Panc1 (cell line): ENCODE data around the gene NUTF2. TPM values are rescaled to one million over a fixed set of nuclear protein-coding genes. Genes with fewer than 3 reads are reported as not detected.

ENCODE experiments used
- ATAC-seq: fragments of 200-7000 bp; cut with Tn5 transposase; 2 replicates; pipeline ENCODE4 v1.9.1; 2020; ENCODE audit warnings: mild to moderate bottlenecking, moderate library complexity
- BruUV-seq: library from RNA; stranded (reverse); fragments of 400-500 nt; replicated peaks from 2 replicates; lab custom pipeline; 2021; lab: Mats Ljungman, UMichigan
- CTCF ChIA-PET: fragments of 300-600 bp; sonication (Branson Sonifier 250); formaldehyde crosslinking; loops from one replicate; lab custom pipeline; 2022; ENCODE audit warnings: antibody characterized with exemption; lab: Charles Lee
- POLR2A ChIA-PET: fragments of 300-600 bp; sonication (Branson Sonifier 250); formaldehyde crosslinking; loops from one replicate; lab custom pipeline; 2022; ENCODE audit warnings: antibody characterized with exemption; lab: Charles Lee
- DNase-seq: peaks from one replicate; pipeline ENCODE4 v3.0.0-alpha.2; 2010; ENCODE audit warnings: low read depth, low spot score
- H3K27ac ChIP-seq: 2 replicates; pipeline ENCODE4 v1.5.1; 2011; ENCODE audit warnings: mild to moderate bottlenecking, low read length, inconsistent platforms
- H3K27me3 ChIP-seq: fragments of 200-500 bp; sonication (Bioruptor generic); 2 replicates; pipeline ENCODE4 v1.6.0; 2014; ENCODE audit warnings: low read length, inconsistent platforms; ENCODE audit not compliant: control insufficient read depth, insufficient read depth
- H3K36me3 ChIP-seq: fragments of 200-500 bp; sonication (Bioruptor generic); 2 replicates; pipeline ENCODE4 v1.5.1; 2014; ENCODE audit warnings: inconsistent platforms, mild to moderate bottlenecking, low read length, moderate library complexity; ENCODE audit not compliant: control insufficient read depth, insufficient read depth
- H3K4me1 ChIP-seq: 2 replicates; pipeline ENCODE4 v1.5.1; 2011; ENCODE audit warnings: inconsistent platforms, mild to moderate bottlenecking, low read length, moderate library complexity; ENCODE audit not compliant: control insufficient read depth, insufficient read depth
- H3K4me3 ChIP-seq, 2 experiments: 2 replicates each; pipeline ENCODE4 v1.5.1; 2011 to 2012; ENCODE audit warnings: low read depth in 2 of 2, low read length in 2 of 2, mild to moderate bottlenecking in 2 of 2, inconsistent platforms in 1 of 2, moderate library complexity in 1 of 2
- H3K9me3 ChIP-seq: fragments of 200-500 bp; sonication (Bioruptor generic); 2 replicates; pipeline ENCODE4 v1.5.1; 2014; ENCODE audit warnings: low read depth, mild to moderate bottlenecking, inconsistent platforms, low read length, moderate library complexity; ENCODE audit not compliant: control insufficient read depth, insufficient read depth
- POLR2AphosphoS5 ChIP-seq: IDR thresholded peaks from 2 replicates; pipeline ENCODE4 v1.6.1; 2012; ENCODE audit warnings: mild to moderate bottlenecking, low read depth, low read length, moderate library complexity
- REST ChIP-seq, 2 experiments: IDR thresholded peaks; 2 replicates each; pipeline ENCODE4 v1.6.1; 2011 to 2012; ENCODE audit warnings: low read depth in 2 of 2, control low read depth in 1 of 2, low read length in 1 of 2, mild to moderate bottlenecking in 1 of 2, moderate library complexity in 1 of 2; ENCODE audit not compliant: insufficient read depth in 1 of 2
- SIN3A ChIP-seq: IDR thresholded peaks from 2 replicates; pipeline ENCODE4 v1.6.1; 2012; ENCODE audit warnings: low read depth, mild to moderate bottlenecking, low read length, moderate library complexity, borderline replicate concordance; ENCODE audit not compliant: insufficient read depth
- TCF7L2 ChIP-seq: IDR thresholded peaks from 2 replicates; pipeline ENCODE4 v1.6.1; 2011; ENCODE audit warnings: mild to moderate bottlenecking, low read depth, low read length, inconsistent platforms
- in situ Hi-C: cut with HindIII; loops from 2 replicates; pipeline ENCODE4 v1.10.0; 2016; ENCODE audit warnings: low sequenced_read_pairs, low pct_unique_long_range_greater_than_20kb
- intact Hi-C: fragments of 100-400 bp; cut with micrococcal nuclease; formaldehyde crosslinking; loops from one replicate; pipeline ENCODE4 v1.10.0; 2022; ENCODE audit not compliant: unreplicated experiment
- total RNA-seq: library from RNA; stranded (reverse); gene quantifications from one replicate; pipeline ENCODE4 v1.2.1, GENCODE V29; 2021; ENCODE audit not compliant: unreplicated experiment

NUTF2 gene
- total RNA-seq, 1 experiment from 2014 or later = 119 TPM

GRCh38 chr16:67842509-67843342, 4.0 kb upstream of the NUTF2 start:
- peak; percentile 42 for ATAC-seq
- intact Hi-C loops = no loop called here
- in situ Hi-C loops = no loop called here

GRCh38 chr16:67843343-67843765, 3.4 kb upstream of the NUTF2 start:
- no peaks in the 10 kb centered on the region for H3K9me3 ChIP-seq
- CTCF ChIA-PET = interaction anchor here (0.5 to 1.3 kb wide), 3 partner anchors 27 to 264 kb away, joined by 3 to 5 read pairs (median 3); no protein-coding TSS in a partner anchor
- H3K4me1 ChIP-seq = peaks cover 26% of the 10 kb centered on the region
- intact Hi-C loops (no loop called here), in situ Hi-C loops (no loop called here)
- DNase-seq (no peak), ATAC-seq (no peak)
- no peaks in the 10 kb centered on the region; the same call in none of the 2 replicates for H3K36me3 ChIP-seq
- H3K27me3 ChIP-seq = no peaks in the 10 kb centered on the region
- peak overlapping the region; percentile 54 for H3K27ac ChIP-seq
- BruUV-seq = no TSS peak
- peak overlapping the region; percentile 69 for H3K4me3 ChIP-seq
- POLR2A ChIA-PET = no interaction called here
- TF ChIP-seq TCF7L2 (0 out of 2 replicates have a peak, but pooled peaks have one; percentile 55), POLR2AphosphoS5 (no peak)

More at GRCh38 chr16:67842509-67843342, 4.0 kb upstream of the NUTF2 start:
- Histone ChIP-seq H3K4me1 (peaks cover 26% of the 10 kb centered on the region), H3K36me3 (no peaks in the 10 kb centered on the region; the same call in 1 of the 2 replicates), H3K27ac (peak overlapping the region; percentile 54), H3K4me3 (peak overlapping the region; percentile 69), H3K27me3 (no peaks in the 10 kb centered on the region), H3K9me3 (no peaks in the 10 kb centered on the region)
- CTCF ChIA-PET = interaction anchor here (0.5 to 1.3 kb wide), 3 partner anchors 26 to 264 kb away, joined by 3 to 5 read pairs (median 3); no protein-coding TSS in a partner anchor
- POLR2A ChIA-PET = no interaction called here
- no peak for TF ChIP-seq REST (IDR thresholded peaks at IDR 0.05; ENCODE audit: insufficient read depth in 1 of 2, low read depth in 2 of 2, low read length in 1 of 2)
- no TSS peak for BruUV-seq
- no peak for DNase-seq

- no peak for TF ChIP-seq POLR2AphosphoS5
- no peak for TF ChIP-seq SIN3A
- no peak for TF ChIP-seq TCF7L2
- intact Hi-C loops = no loop called here
These were observed 2.2 kb upstream of the NUTF2 start for GRCh38 chr16:67844497-67844896.

More at GRCh38 chr16:67844497-67844896, 2.2 kb upstream of the NUTF2 start:
- in situ Hi-C loops = no loop called here
- no peak for ATAC-seq
- ChIA-PET POLR2A (interaction anchor here (0.5 to 1.0 kb wide), 2 partner anchors 38 to 40 kb away, joined by 3 read pairs; partner anchors contain the start of gene RANBP10), CTCF (interaction anchor here (0.6 to 0.9 kb wide), 2 partner anchors 94 to 323 kb away, joined by 4 to 5 read pairs; no protein-coding TSS in a partner anchor)
- Histone ChIP-seq H3K27me3 (no peaks in the 10 kb centered on the region), H3K27ac (peak overlapping the region; percentile 54; the same call in 1 of the 2 replicates), H3K4me1 (peaks cover 26% of the 10 kb centered on the region), H3K9me3 (no peaks in the 10 kb centered on the region), H3K36me3 (no peaks in the 10 kb centered on the region; the same call in none of the 2 replicates), H3K4me3 (peak overlapping the region; percentile 69)
- DNase-seq = no peak
- no TSS peak for BruUV-seq
